ENCODE data around the gene GRAP.

DNA sequence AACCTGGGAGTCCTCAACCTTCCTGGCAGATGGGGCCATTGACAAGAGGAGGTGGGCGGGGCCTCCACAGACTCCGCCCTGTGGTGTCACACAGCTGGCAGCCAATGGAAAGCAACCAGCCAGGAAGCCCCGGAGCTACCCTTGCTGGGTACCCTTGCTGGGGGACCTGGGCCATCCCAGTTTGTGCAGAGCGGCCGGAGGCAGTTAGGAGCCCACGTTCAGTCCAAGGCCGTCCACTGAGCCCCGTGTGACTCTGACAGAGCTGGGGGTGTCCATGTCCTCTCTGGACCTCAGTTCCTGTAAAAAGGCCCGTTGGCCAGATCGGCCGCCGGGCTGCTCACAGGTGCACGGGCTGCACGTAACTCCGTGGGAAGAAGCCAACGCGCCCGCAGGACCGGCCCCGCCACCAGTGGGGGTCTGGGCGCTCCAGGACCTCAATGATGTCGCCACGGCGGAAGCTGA, 25.1 kb downstream of the GRAP start:
- TF ChIP-seq EZH2 (IDR thresholded peaks at IDR 0.05; ENCODE audit: borderline replicate concordance, low read depth, low read length, severe bottlenecking) = no peak
- TF ChIP-seq, protein P1, sequence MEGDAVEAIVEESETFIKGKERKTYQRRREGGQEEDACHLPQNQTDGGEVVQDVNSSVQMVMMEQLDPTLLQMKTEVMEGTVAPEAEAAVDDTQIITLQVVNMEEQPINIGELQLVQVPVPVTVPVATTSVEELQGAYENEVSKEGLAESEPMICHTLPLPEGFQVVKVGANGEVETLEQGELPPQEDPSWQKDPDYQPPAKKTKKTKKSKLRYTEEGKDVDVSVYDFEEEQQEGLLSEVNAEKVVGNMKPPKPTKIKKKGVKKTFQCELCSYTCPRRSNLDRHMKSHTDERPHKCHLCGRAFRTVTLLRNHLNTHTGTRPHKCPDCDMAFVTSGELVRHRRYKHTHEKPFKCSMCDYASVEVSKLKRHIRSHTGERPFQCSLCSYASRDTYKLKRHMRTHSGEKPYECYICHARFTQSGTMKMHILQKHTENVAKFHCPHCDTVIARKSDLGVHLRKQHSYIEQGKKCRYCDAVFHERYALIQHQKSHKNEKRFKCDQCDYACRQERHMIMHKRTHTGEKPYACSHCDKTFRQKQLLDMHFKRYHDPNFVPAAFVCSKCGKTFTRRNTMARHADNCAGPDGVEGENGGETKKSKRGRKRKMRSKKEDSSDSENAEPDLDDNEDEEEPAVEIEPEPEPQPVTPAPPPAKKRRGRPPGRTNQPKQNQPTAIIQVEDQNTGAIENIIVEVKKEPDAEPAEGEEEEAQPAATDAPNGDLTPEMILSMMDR (IDR thresholded peaks at IDR 0.05; ENCODE audit: borderline replicate concordance, extremely low read depth, low read length, poor library complexity, severe bottlenecking) = no peak

All from DND-41 (cell line).